Measurements from ENCODE around the gene PPP2R2D.

PPP2R2D gene

DNA sequence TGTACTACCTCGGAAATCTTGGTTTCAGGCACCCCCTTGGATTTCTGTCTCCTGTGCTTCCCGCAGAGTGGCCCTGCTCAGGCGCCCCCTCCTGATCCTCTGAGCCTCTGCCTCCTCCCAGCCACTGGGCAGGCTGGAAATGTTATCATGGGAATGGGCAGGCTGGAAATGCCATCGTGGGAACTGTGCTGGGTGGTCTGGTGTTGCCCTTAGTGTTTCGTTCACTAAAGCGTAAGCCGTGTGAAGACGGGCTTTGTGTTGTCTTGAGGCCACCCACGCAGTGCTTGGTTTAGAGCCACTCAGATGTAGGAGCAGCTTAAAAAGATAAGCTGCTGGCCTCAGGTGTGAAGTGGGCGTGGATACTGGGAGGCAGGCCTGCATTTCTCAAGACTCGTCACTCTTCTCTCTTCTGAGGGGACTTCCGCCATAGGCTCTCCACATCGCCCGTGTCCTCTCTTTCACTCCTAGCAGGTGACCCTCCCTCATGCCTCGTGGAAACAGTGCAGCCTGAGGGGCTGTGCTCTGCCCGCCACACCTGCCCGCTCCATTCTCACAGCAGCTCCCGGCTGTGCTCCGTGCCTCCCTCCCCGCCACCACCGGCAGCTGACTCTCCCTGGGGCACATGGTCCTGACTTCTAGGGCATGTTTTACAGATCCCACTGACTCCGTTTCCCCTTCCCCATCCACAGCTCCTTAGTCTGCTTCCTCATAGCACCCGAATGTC, 28.5 kb downstream of the PPP2R2D start:
- DNase-seq (ENCODE audit: low spot score) = no peak

DNA sequence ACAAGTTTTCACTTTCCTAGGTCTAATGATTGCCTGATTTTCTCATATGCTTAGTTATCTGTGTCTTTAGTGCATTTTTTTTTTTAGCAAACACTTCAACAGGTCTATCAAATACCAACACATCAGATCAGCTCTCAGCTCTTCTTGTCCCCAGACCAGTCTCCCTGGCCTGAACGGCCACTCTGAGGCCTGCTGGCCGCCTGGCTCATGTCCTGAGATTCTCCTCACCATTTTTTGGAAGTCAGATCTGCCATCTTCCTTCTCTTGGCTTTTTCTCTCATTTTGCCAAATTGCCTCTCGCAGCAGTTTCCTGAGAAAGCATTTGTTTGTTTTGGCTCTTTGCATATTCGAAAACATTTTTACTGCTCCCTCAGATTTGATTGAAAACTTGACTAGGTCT, 29.3 kb downstream of the PPP2R2D start:
- no peak for DNase-seq (ENCODE audit: low spot score)

DNA sequence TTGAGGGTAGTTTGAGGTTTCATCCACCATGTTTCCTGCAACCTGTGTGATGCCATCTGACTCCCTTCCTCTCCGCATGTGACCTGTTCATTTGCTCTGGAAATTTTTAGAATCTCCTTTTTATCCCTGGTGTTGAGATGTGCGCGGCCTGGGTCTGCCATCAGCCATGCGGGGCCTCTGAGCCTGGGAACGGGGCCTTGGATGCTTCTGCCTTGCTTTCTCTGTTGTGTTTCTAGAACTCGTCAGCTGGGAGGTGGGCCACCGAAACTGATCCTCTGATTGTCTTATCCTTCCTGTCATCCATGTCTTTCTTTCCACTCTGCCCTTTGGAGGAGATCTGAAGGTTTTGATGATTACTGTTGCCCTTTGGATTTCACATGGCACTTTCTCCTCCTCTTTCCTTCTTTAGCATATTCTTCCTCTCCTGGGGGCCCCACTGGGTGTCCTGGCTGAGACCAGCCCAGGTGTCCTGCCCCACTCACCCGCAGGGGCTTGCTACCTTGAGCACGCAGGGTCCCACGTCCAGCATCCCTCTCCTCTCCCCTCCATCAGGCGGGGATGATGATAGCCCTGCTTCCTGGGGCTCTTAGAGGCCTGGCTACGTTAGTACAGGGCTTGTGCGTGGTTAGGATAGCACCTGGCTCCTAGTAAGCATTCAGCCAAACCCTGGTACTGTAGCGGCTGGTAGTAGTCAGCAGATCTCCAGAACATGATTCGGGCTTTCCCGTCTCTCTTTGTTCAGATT, 29.9 kb downstream of the PPP2R2D start:
- DNase-seq (ENCODE audit: low spot score) = no peak

DNA sequence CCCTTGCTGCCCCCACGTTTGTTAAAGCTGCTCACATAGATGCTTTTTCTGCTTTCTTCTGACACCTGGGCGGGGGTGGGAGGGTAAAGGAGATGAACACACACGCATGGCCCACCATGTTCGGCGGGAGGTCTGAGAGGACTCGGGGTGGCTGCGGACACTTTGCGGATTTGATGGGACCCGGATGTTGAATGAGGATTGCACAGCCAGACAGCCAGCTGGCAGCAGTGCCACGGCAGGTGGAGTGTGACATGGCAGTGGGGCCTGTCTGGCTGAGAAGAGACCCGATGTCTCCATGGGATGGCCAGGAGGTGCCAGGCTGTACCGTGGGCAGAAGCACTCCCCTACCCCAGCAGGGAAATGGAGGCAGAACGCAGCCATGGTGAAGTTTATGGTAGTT, 31.2 kb downstream of the PPP2R2D start:
- no peak for DNase-seq (ENCODE audit: low spot score)

DNA sequence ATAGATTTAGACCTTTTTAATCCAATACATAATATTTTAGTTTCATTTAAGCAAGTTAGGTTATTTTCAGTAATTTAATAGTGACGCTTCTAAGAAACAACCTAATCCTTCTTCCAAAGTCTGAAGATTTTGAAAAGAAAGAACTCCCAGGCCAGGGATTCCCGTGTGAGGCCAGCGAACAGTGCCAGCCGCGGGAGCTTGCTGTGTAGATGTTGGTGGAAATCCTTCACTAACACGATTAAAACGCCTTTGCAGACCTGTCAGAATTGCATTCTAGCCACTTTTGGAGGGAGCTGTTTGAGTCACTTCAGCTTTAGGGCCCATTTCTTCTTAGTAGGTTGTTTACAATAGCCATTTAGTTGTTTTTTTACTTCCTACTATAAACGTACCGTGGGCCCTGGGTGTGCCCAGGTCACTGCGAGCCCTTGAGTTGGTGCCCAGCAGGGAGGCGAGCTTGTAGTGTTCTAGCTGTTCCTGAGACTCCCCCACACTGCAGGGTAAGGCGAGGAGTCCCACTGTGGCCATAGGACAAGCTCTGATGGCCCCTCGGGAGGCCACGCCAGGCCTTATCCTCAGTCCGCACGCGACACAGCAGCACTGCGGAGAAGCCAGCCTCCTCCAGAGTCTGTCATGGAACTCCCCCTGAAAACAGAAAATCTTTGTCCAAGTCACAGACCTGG, 32.3 kb downstream of the PPP2R2D start:
- no peak for DNase-seq (ENCODE audit: low spot score)

- DNase-seq (ENCODE audit: low spot score) = no peak
Observed at GRCh38 chr10:131933696-131934086, 32.9 kb downstream of the PPP2R2D start.

DNA sequence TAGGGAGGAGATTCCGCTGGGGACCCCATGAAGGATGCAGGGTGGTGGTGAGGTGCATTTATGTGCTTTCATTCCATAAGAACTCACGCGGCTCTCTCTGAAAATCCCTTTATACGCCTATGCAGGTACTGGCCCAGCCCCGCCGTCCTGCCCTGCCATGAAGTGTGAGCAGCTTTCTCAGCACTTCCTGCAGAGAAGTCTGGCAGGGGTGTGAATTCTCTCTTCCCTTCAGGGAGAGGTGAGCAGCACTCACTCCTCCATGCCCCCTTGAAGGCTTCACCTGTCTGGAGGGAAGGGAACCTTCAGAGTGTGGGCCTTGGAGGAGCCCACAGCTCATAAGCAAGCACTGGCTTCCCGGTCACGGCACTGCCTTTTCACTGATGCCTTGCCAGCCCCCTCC, 34.0 kb downstream of the PPP2R2D start:
- no peak for DNase-seq (ENCODE audit: low spot score)

DNA sequence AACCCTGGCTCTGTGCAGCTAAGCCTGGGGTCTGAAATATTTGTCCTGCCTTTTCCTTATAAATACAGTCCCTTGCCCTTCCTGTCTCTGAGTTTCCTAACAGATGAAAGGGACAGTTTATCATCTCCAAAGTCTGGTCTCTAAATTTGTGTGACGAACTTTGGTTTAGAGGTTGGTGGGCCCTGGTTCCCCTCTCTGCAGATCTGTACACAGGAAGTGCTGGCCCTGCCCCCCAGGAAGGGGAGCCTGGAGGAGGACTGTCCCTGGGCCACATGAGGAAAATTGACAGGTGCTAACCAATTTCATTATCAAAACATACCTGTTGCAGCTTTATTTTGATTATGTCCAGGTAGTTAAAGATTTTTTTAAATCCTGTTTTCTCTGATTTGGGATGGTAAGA, 34.5 kb downstream of the PPP2R2D start:
- DNase-seq (ENCODE audit: low spot score) = no peak

DNA sequence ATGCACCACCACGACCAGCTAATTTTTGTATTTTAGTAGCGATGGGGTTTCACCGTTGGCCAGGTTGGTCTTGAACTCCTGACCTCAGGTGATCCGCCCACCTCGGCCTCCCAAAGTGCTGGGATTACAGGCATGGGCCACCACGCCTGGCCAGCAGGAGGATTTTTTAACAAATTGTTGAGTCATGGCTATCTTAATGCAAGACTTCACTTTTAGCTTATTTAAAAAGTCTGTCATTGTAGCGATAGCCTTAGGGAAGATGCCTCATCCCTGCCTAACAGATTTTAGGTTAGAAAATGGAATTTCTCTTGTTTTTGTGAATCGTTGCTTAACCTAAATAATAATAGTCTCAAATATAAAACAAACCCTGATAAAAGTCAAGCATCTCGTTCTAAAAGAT, 35.5 kb downstream of the PPP2R2D start:
- no peak for DNase-seq (ENCODE audit: low spot score)

- DNase-seq (ENCODE audit: low spot score) = no peak
Observed at GRCh38 chr10:131936736-131937135, 35.9 kb downstream of the PPP2R2D start.

DNA sequence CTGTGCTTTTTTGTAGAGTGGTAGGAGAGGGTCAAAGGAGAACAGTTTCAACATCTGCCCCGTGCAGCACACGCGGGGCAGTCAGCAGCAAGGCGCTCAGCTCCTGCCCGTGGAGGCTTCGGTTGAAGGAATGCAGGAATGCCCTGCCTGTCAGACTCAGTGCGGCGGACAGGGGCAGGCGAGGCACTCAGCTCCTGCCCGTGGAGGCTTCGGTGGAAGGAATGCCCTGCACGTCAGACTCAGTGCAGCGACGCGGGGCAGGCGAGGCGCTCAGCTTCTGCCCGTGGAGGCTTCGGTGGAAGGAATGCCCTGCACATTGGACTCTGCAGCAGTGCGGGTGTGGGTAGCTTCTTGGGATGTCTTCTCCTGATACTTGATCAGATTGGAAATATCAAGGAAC, 37.0 kb downstream of the PPP2R2D start:
- DNase-seq (ENCODE audit: low spot score) = no peak

GRCh38 chr10:131938681-131939080, 37.9 kb downstream of the PPP2R2D start:
- no peak for DNase-seq (ENCODE audit: low spot score)

GRCh38 chr10:131942455-131942854, 41.6 kb downstream of the PPP2R2D start:
- no peak for DNase-seq (ENCODE audit: low spot score)

- DNase-seq (ENCODE audit: low spot score) = no peak
Observed at GRCh38 chr10:131943021-131943814, 42.4 kb downstream of the PPP2R2D start.

DNA sequence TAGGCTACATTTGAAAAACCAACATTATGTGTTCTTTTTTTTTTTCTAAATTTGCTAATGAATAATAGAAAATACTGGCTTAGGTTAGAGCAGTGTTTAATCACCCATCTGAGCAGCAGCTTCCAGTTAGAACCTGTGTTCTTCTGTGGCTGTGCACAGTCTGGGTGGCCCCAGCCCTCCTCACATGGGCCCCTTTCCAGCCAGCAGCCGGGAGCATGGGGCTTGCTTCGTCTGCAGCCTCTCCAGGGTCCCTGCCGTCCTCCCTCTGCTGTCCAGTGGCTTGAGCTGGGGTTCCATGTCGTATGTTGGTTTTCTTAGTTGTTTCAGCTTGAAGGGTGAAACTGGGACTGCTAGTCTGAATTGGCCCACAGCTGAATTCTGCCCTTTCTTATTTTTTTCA, 43.6 kb downstream of the PPP2R2D start:
- DNase-seq (ENCODE audit: low spot score) = no peak

- no peak for DNase-seq (ENCODE audit: low spot score)
Observed at GRCh38 chr10:131944976-131945695, 44.3 kb downstream of the PPP2R2D start.

DNA sequence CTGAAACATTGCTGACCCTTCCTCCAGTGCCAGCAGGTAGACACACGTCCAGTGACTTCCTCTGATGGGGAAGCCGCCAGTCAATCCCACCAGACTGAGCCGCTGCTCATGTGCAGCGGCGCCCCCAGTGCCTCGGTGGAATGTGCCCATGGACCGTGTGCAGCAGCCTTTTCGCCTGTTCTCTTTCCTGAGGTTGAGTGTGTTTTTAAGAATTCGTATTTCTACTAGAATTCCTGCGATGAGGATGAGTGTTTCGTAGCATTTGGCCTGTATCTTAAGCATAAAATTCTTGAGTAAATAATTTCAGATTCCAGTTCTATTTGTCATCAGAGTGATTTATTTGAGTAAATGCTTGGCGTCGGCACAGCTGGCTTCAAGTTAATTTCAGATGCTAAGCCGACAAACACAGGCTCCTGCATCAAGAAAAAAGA, 45.5 kb downstream of the PPP2R2D start:
- DNase-seq (ENCODE audit: low spot score) = no peak

DNA sequence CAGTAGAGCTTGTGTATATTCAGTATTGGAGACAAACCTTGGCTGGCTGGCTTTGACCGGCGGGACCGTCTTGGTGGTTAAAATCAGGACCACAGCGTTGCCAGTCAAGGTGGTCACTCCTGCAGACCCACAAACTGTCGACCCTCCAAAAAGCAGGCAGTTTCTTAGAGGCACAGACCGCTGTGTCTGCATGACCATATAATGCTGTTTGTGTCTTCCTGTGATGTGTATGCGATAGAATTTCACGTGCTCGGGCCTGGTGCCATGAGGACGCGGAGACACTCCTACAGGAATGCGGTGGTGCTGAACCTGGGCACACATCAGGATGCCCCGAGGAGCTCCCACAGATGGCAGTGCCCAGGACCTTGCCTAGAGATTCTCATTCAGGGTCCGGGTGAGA, 46.1 kb downstream of the PPP2R2D start:
- DNase-seq (ENCODE audit: low spot score) = no peak

DNA sequence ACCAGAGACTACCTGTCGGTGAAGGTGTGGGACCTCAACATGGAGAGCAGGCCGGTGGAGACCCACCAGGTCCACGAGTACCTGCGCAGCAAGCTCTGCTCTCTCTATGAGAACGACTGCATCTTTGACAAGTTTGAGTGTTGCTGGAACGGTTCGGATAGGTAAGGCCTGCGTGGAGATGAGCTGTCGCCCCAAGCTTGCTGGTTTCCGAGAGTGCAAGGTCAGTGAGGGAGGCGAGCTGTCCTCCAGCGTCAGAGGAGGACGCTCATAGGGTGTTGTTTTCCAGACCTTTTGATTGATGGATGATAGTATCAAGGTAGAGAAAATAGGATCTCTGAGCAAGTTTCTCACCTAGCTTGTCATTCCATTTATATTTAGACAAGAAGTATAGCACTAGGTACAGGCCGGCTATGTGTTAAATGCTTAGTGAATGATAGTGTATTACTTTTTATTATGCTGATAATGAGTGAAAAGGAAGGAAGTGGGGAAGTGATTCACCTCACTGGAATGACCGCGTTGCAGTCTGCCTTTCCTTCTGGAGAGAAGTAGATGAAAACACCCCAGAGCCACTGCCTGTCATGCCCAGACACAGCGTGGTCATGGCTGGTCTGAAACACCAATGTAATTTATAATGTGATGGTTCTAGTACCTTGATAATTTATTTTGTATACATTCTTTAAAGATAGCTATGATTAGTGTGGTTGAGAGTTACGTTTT, 47.0 kb downstream of the PPP2R2D start:
- DNase-seq (ENCODE audit: low spot score) = no peak

DNA sequence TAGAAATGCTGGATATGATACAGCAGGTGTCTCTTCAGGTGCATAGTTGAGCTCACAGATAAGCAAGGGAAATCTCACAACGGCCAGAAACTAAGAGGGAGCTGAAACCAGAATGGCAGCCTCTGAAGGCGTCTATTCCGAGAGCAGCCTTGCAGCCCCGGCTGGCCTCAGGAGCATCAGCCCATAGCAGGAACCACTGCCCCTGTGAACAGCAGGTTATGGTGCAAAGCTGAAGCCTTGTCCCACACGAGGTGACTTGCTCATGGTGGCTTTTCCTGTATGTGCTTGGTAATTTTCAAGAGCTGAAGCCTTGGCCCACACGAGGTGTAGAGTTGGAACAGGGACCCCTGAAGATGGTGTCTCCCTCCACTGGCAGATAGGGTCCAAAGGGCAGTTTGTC, 47.7 kb downstream of the PPP2R2D start:
- DNase-seq (ENCODE audit: low spot score) = no peak

Data from putamen (tissue), 1 donor.